Stimulated activated CD4-positive, alpha-beta T cell treated with anti-CD3 and anti-CD28 coated beads, Interleukin-4, amount 100 ng/mL, for 1 hour (primary cell): ENCODE results near the gene CARMIL1.
"Not testable (repeated sequence)": the region's sequence is repeated elsewhere in the genome, so short reads cannot be mapped to it uniquely, and the experiment has no call there.

ENCODE experiments used
- DNase-seq: peaks from one replicate; pipeline ENCODE4 v3.0.0-alpha.2; 2020

The CARMIL1 gene

DNA sequence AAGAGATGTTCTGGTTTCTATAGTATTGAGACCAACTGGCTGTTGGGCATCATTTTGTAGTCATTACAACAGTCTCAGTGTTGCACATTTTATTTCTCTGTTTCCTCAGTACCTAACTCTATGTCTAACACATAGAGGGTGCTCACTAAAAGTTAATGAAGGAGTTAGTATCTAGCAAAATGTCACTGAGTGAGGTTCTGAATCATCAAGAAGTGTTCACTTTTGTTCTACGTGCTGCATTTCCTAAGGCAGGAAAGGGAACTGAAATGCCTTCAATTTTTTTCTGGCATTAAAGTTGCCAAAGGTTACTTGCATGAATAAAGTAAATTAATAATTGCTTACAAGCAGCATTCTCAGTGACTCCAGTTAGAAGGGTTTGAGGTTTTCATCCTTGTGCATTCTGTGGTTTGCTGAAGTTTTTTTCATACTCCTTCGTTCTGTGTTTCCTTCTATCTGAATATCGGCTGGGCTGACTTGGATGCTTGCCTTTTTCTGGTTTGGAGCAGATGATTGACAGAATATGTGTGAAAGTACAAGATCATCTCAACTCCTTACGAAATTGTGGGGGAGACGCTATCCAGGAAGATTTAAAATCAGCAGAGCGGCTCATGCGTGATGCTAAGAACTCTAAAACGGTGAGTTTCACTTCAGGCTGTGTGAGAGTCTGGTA, 258.3 kb downstream of the CARMIL1 start:
- no peak for DNase-seq

GRCh38 chr6:25541228-25541627, 262.1 kb downstream of the CARMIL1 start:
- DNase-seq = no peak

- DNase-seq = no peak
These were observed 264.1 kb downstream of the CARMIL1 start for GRCh38 chr6:25542984-25543910.

DNA sequence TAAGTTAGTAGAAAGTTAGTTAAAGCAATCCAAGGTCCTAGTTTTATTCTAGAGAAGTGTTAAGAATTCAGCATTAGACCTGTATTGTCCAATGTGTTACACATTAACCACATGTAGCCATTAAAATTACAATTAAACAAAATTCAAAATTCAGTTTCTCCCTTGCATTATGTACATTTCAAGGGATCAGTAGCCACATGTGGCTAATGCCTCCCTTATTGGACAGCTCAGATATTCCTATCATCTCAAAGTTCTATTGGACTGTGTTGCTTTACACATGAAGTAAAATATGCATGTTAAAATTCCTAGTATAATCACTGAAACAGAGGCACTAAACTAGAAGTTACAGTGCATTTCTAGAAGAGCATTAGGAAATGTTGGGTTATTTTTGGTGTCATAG, 265.7 kb downstream of the CARMIL1 start:
- DNase-seq = no peak

GRCh38 chr6:25547797-25548196, 268.6 kb downstream of the CARMIL1 start:
- no peak for DNase-seq

GRCh38 chr6:25548451-25548850, 269.3 kb downstream of the CARMIL1 start:
- no peak for DNase-seq

- no peak for DNase-seq
These were observed 271.5 kb downstream of the CARMIL1 start for GRCh38 chr6:25550631-25551030.

DNA sequence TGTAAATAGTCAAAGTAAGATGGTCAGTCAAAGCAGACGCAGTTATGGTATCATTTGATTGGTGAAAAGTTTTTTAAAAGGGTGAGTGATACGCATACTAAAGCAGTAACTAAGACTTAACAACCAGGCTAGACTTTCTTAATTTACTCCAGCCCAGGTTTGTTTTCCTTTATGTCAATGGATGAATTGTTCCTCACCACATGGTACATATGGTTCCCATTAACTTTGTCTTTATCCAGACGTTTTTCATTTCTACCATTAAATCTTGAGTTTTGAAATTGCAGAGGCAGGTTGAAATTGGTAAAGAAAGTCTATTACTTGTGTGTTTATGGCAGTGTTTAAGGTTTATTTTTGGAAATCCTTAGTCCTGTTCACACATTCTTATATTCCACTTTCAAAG, 274.3 kb downstream of the CARMIL1 start:
- no peak for DNase-seq

- no peak for DNase-seq
These were observed 276.0 kb downstream of the CARMIL1 start for GRCh38 chr6:25555188-25555587.

DNA sequence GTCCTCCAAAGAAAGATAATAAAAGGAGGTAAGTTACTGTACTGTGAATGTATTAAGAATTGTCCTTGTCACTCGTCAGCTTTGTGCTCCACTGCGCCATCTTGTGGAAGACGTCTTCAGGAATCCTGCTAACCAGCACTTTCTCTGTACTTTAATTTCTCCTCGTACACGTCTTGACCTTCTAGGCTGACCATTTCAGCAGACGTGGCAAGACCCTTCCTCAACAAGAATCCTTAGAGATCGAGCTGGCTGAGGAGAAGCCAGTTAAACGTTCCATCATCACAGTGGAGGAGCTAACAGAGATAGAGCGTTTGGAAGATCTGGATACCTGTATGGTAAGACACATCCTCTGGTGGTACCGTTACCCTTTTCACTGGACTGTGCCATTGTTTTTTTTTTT, 277.3 kb downstream of the CARMIL1 start:
- DNase-seq = peak; percentile 81

GRCh38 chr6:25558155-25558817, 279.1 kb downstream of the CARMIL1 start:
- DNase-seq = no peak

DNA sequence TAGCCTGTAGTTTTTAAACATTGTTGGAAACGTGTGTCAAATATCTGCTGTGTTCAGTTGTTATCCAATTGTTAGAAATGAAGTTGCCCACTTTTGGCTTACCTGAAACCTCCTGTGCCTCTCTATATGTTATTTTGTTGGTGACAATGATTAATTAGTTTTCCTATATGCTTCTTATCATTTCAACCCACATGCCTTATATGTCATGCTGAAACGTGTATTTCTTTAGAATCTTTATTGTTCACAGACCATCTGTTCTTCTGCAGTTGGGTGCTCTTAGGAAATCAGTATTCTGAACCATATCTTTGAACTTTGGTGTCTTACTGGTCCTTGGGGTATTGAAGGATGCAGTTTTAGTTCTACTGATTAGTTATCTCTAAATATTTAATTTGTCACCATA, 281.7 kb downstream of the CARMIL1 start:
- DNase-seq = no peak

DNA sequence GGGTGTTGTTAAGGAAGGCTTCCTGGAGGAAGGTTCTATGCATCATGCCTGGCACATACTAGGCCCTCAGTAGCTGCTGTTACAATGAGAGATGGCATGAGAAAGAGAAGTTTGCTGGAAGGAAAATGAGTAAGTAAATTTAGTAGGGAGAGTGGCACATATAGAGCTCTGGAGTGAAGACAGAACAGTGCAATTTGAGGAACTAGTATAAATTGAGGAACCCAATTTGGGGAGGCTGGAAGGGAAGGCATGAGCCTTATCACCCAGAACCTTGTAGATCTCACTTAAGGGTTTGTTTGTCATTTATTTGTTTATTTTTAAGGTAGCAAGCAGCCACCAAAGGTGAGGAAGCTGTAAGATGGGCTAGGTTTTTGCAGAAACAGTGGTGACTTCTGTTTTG, 285.8 kb downstream of the CARMIL1 start:
- DNase-seq = no peak

- DNase-seq = no peak
These were observed 291.4 kb downstream of the CARMIL1 start for GRCh38 chr6:25570578-25570977.

DNA sequence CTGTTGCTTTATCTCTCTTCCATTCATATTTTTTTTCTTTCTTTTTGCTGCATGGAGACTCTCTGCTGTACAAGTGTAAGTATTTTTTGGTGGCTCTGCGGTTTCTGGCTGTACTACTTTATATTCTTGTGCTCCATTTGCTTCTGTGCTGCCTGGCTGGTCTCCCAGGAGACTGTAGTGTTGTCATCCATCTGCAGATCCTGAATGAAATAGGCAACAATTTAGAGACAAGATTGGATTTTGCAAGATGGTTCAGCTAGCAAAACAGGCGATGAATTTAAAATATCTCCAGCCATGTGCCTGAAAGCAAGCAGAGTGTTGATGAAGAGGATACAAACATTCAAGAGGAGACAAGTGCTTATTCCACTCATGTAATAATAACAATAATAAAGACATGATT, 297.7 kb downstream of the CARMIL1 start:
- DNase-seq = no peak

GRCh38 chr6:25578538-25578937, 299.4 kb downstream of the CARMIL1 start:
- no peak for DNase-seq

DNA sequence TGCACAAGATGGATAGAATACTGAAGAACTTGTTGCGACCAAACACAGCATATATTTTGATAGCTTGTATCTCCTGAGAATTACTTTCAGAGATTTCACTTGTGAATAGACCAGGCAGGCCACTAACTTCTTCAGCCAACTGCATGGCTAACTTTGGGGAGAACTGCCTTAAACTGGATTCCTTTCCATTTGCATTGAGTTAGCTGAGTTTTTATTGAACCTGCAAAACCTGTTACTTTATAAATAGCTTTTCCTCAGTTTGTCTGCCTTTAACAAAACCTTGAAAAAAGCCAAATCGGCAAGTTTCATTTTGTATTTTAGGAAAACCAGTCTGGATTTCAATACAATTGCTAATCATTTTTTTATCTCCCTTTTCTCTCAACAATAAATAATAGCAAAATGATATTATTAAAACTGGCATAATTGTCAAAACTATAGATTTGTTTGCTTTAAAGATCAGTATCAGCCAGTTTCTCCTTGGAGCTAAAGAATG, 300.3 kb downstream of the CARMIL1 start:
- DNase-seq = no peak

GRCh38 chr6:25579902-25580495, 300.8 kb downstream of the CARMIL1 start:
- no peak for DNase-seq

- DNase-seq = no peak
These were observed 302.9 kb downstream of the CARMIL1 start for GRCh38 chr6:25582101-25582500.

GRCh38 chr6:25583099-25583498, 303.9 kb downstream of the CARMIL1 start:
- no peak for DNase-seq

GRCh38 chr6:25583906-25584305, 304.7 kb downstream of the CARMIL1 start:
- DNase-seq = no peak

- no peak for DNase-seq
These were observed 306.1 kb downstream of the CARMIL1 start for GRCh38 chr6:25585225-25585624.

DNA sequence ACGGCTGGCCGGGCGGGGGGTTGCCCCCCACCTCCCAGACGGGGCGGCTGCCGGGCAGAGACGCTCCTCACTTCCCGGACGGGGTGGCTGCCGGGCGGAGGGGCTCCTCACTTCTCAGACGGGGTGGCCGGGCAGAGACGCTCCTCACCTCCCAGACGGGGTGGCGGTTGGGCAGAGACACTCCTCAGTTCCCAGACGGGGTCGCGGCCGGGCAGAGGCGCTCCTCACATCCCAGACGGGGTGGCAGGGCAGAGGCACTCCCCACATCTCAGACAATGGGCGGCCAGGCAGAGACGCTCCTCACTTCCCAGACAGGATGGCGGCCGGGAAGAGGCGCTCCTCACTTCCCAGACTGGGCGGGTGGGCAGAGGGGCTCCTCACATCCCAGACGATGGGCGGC, 306.9 kb downstream of the CARMIL1 start:
- not testable (repeated sequence) for DNase-seq
